ENCODE results near the gene FGF6. TPM values are rescaled to one million over a fixed set of nuclear protein-coding genes. Genes with fewer than 3 reads are reported as not detected.

The FGF6 gene
- total RNA-seq, 1 donor = not detected

- H3K4me3 ChIP-seq (ENCODE audit: low read depth, low read length) = no peak overlapping the region
- TF ChIP-seq CTCF (IDR thresholded peaks at IDR 0.05; ENCODE audit: insufficient read depth, low read depth, low read length) = no peak
- DNase-seq (ENCODE audit: low read depth) = no peak
These were observed 1.5 kb upstream of the FGF6 start for GRCh38 chr12:4447151-4447550.

GRCh38 chr12:4446335-4446734 is 720 bp upstream of the FGF6 start:
- no peak overlapping the region for H3K4me3 ChIP-seq (ENCODE audit: low read depth, low read length)
- no peak for DNase-seq (ENCODE audit: low read depth)
- TF ChIP-seq CTCF (IDR thresholded peaks at IDR 0.05; ENCODE audit: insufficient read depth, low read depth, low read length) = no peak

- no peak for DNase-seq (ENCODE audit: low read depth)
- TF ChIP-seq CTCF (IDR thresholded peaks at IDR 0.05; ENCODE audit: insufficient read depth, low read depth, low read length) = no peak
- H3K4me3 ChIP-seq (ENCODE audit: low read depth, low read length) = no peak overlapping the region
These were observed 1.6 kb downstream of the FGF6 start for GRCh38 chr12:4444031-4444430.

- H3K4me3 ChIP-seq (ENCODE audit: low read depth, low read length) = no peak overlapping the region
- TF ChIP-seq CTCF (IDR thresholded peaks at IDR 0.05; ENCODE audit: insufficient read depth, low read depth, low read length) = no peak
- no peak for DNase-seq (ENCODE audit: low read depth)
These were observed 2.0 kb downstream of the FGF6 start for GRCh38 chr12:4443616-4444015.

GRCh38 chr12:4441355-4442335 is 4.0 kb downstream of the FGF6 start:
- H3K4me3 ChIP-seq (ENCODE audit: low read depth, low read length) = no peak overlapping the region
- DNase-seq (ENCODE audit: low read depth) = no peak
- no peak for TF ChIP-seq CTCF (IDR thresholded peaks at IDR 0.05; ENCODE audit: insufficient read depth, low read depth, low read length)

GRCh38 chr12:4440187-4440941 is 5.3 kb downstream of the FGF6 start:
- no peak for DNase-seq (ENCODE audit: low read depth)
- no peak for TF ChIP-seq CTCF (IDR thresholded peaks at IDR 0.05; ENCODE audit: insufficient read depth, low read depth, low read length)
- no peak overlapping the region for H3K4me3 ChIP-seq (ENCODE audit: low read depth, low read length)

All from fibroblast of villous mesenchyme (primary cell).